PC-3 (cell line): ENCODE results near the gene DENND11. TPM values are rescaled to one million over a fixed set of nuclear protein-coding genes. Genes with fewer than 3 reads are reported as not detected.

Experiments
- ATAC-seq: fragments of 200-7000 bp; cut with Tn5 transposase; 2 replicates; pipeline ENCODE4 v1.9.1; 2020; ENCODE audit warnings: mild to moderate bottlenecking, moderate library complexity
- BruUV-seq: library from RNA; stranded (reverse); fragments of 400-500 nt; replicated peaks from 2 replicates; lab custom pipeline; 2021; lab: Mats Ljungman, UMichigan
- CTCF ChIA-PET: fragments of 300-600 bp; sonication (Branson Sonifier 250); formaldehyde crosslinking; loops from one replicate; lab custom pipeline; 2022; ENCODE audit warnings: antibody characterized with exemption; lab: Charles Lee
- POLR2A ChIA-PET: fragments of 300-600 bp; sonication (Branson Sonifier 250); formaldehyde crosslinking; loops from one replicate; lab custom pipeline; 2022; ENCODE audit warnings: antibody characterized with exemption; ENCODE audit not compliant: unreplicated experiment; lab: Charles Lee
- DNase-seq: peaks from one replicate; pipeline ENCODE4 v3.0.0-alpha.2; 2015
- H2AFZ ChIP-seq: fragments of 300-600 bp; sonication (generic); 2 replicates; pipeline ENCODE4 v1.6.0; 2016; ENCODE audit warnings: antibody characterized with exemption, low read length
- H3F3A ChIP-seq: fragments of 300-600 bp; sonication (generic); one replicate; pipeline ENCODE4 v1.6.0; 2017; ENCODE audit warnings: antibody characterized with exemption, low read length, control low read depth, mild to moderate bottlenecking; ENCODE audit not compliant: unreplicated experiment
- H3K27ac ChIP-seq: fragments of 300-600 bp; sonication (generic); 2 replicates; pipeline ENCODE4 v1.5.1; 2016; ENCODE audit warnings: mild to moderate bottlenecking, low read length
- H3K27me3 ChIP-seq: fragments of 300-600 bp; sonication (generic); 2 replicates; pipeline ENCODE4 v1.6.1; 2016; ENCODE audit warnings: low read length, mixed read lengths
- H3K36me3 ChIP-seq: fragments of 300-600 bp; sonication (generic); 2 replicates; pipeline ENCODE4 v1.6.1; 2016; ENCODE audit warnings: low read depth, mixed run types, low read length, mixed read lengths
- H3K4me1 ChIP-seq: fragments of 300-600 bp; sonication (generic); 2 replicates; pipeline ENCODE4 v1.5.1; 2016; ENCODE audit warnings: low read length; ENCODE audit not compliant: insufficient read depth
- H3K4me2 ChIP-seq: fragments of 300-600 bp; sonication (generic); 2 replicates; pipeline ENCODE4 v1.6.0; 2016; ENCODE audit warnings: low read length
- H3K4me3 ChIP-seq: fragments of 300-600 bp; sonication (generic); 2 replicates; pipeline ENCODE4 v1.5.1; 2016; ENCODE audit warnings: mild to moderate bottlenecking, low read length, mixed read lengths
- H3K79me2 ChIP-seq: fragments of 300-600 bp; sonication (generic); 2 replicates; pipeline ENCODE4 v1.6.1; 2017; ENCODE audit warnings: low read length, mixed read lengths
- H3K9ac ChIP-seq: fragments of 300-600 bp; sonication (generic); 2 replicates; pipeline ENCODE4 v1.6.0; 2016; ENCODE audit warnings: mild to moderate bottlenecking, low read length
- H3K9me2 ChIP-seq: fragments of 300-600 bp; sonication (generic); replicated peaks from 2 replicates; pipeline ENCODE4 v1.6.1; 2016; ENCODE audit warnings: mixed run types, low read length, mixed read lengths
- H3K9me3 ChIP-seq: fragments of 300-600 bp; sonication (generic); 2 replicates; pipeline ENCODE4 v1.6.1; 2016; ENCODE audit warnings: low read length, mixed read lengths
- H4K20me1 ChIP-seq: fragments of 300-600 bp; sonication (generic); 2 replicates; pipeline ENCODE4 v1.6.1; 2016; ENCODE audit warnings: low read length, mixed read lengths
- CTCF ChIP-seq: fragments of 300-600 bp; sonication (generic); conservative IDR thresholded peaks from 2 replicates; pipeline ENCODE4 v1.5.1; 2017; ENCODE audit warnings: antibody characterized with exemption, low read depth, mild to moderate bottlenecking, low read length
- EZH2 ChIP-seq: fragments of 300-600 bp; sonication (generic); IDR thresholded peaks from one replicate; pipeline ENCODE4 v1.6.1; 2017; ENCODE audit warnings: antibody characterized with exemption, mild to moderate bottlenecking, low read length; ENCODE audit not compliant: unreplicated experiment
- EZH2phosphoT487 ChIP-seq: fragments of 300-600 bp; sonication (generic); IDR thresholded peaks from 2 replicates; pipeline ENCODE4 v1.6.1; 2018; ENCODE audit warnings: mild to moderate bottlenecking, antibody characterized with exemption, low read length, borderline replicate concordance
- intact Hi-C: fragments of 100-400 bp; cut with micrococcal nuclease; formaldehyde crosslinking; loops from 2 replicates; pipeline ENCODE4 v1.9.0; 2023
- total RNA-seq: library from RNA; depleted of rRNA; stranded (reverse); fragments of >200 nt; gene quantifications from 2 replicates; pipeline ENCODE4 v1.2.3, GENCODE V29; 2014

Gene DENND11
- total RNA-seq, 1 experiment from 2014 or later: 6.7 TPM

DNA sequence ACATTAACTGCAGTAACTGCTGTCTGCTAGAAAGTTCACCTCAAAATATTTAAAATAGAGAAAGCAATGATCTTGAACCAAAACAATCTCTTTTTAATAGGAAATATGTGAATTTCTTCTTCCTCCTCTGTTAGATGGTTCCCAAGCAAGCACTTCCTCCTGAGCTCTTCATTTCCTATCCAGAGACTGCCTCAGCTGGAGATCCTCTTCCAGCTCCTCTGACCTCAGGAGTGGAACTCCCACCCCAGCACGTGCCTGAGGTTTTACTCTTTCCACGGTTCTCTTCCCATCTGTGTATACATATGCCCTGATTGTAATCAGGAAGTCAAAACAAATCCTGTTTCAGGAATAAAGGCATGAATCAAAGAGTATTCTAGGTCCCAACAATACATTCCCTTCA lies 5.6 kb downstream of the DENND11 start:
- H3K4me2 ChIP-seq: peak overlapping the region; percentile 76
- no peak for DNase-seq
- ChIA-PET CTCF (interaction anchor here (1.7 to 1.8 kb wide), 2 partner anchors 14 to 41 kb away, joined by 4 read pairs; no protein-coding TSS in a partner anchor), POLR2A (no interaction called here)
- no peaks in the 10 kb centered on the region for H4K20me1 ChIP-seq
- TF ChIP-seq EZH2 (no peak), CTCF (no peak), EZH2phosphoT487 (no peak)
- peaks cover 64% of the 10 kb centered on the region for H3K79me2 ChIP-seq
- intact Hi-C loops: loop anchor here (1.0 to 5.0 kb wide), 2 partner anchors 42 to 44 kb away; partner anchors contain the start of gene SSBP1
- ATAC-seq: no peak
- peak overlapping the region; percentile 31 for H3K9ac ChIP-seq
- no peaks in the 10 kb centered on the region for H3K9me2 ChIP-seq
- H3F3A ChIP-seq: no peaks in the 10 kb centered on the region
- BruUV-seq: no TSS peak
- no peaks in the 10 kb centered on the region for H3K27me3 ChIP-seq
- H3K9me3 ChIP-seq: no peaks in the 10 kb centered on the region
- H3K4me3 ChIP-seq: no peak overlapping the region
- H3K36me3 ChIP-seq: no peaks in the 10 kb centered on the region
- H2AFZ ChIP-seq: no peak overlapping the region
- peaks cover 44% of the 10 kb centered on the region for H3K4me1 ChIP-seq
- peak overlapping the region; percentile 86 for H3K27ac ChIP-seq

DNA sequence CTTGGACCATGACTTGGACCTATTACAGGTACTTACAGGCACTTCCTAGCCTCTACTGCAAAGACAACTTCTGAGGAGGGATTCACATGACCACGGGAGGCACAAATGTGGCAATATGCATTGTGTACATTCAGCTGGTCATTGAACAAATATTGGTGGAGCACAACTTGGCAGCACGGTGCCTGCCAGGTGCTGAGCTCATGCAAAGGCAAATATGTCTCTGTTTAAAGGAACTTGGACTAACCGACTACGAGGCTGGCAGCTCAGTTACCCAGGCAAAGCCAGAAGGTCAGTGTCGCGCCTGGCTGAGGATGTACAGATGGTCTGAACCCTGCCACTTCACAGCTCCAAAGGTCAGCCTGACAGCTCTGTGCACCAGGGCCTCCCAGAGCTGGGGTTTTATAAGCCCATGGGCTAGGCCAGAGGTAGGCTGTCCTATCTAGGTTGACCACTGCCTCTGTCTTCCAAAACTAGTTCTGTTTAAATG lies 6.1 kb downstream of the DENND11 start:
- Histone ChIP-seq H3K9ac (peak overlapping the region; percentile 31), H3K36me3 (no peaks in the 10 kb centered on the region), H3K9me2 (no peaks in the 10 kb centered on the region), H3K79me2 (peaks cover 62% of the 10 kb centered on the region), H3K4me2 (peak overlapping the region; percentile 76), H3K27ac (peak overlapping the region; percentile 86), H3K27me3 (no peaks in the 10 kb centered on the region), H3K4me3 (no peak overlapping the region), H4K20me1 (no peaks in the 10 kb centered on the region), H2AFZ (no peak overlapping the region), H3K4me1 (peaks cover 42% of the 10 kb centered on the region), H3F3A (no peaks in the 10 kb centered on the region), H3K9me3 (no peaks in the 10 kb centered on the region)
- POLR2A ChIA-PET: no interaction called here
- CTCF ChIA-PET: interaction anchor here (1.7 to 1.8 kb wide), 2 partner anchors 14 to 41 kb away, joined by 4 read pairs; no protein-coding TSS in a partner anchor
- TF ChIP-seq EZH2 (no peak), CTCF (no peak), EZH2phosphoT487 (no peak)
- peak; percentile 86 for ATAC-seq
- intact Hi-C loops: loop anchor here (1.0 to 5.0 kb wide), 3 partner anchors 20 to 44 kb away; partner anchors contain the start of gene SSBP1
- no TSS peak for BruUV-seq
- peak; percentile 91 for DNase-seq

DNA sequence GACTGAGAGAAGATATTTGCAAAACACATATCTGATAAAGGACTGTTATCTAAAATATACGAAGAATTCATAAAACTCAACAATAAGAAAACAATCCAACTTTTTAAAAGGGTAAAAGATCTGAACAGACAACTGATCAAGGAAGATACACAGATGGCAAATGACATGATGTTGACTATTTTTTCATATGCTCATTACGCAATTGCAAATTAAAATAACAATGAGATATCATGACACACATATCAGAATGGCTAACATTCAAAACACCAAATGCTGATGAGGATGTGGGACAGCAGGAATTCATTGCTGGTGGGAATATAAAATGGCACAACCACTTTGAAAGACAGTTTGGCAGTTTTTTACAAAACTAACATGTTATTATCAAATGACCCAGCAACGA lies 8.9 kb downstream of the DENND11 start:
- peaks cover 37% of the 10 kb centered on the region for H3K79me2 ChIP-seq
- H3F3A ChIP-seq: no peaks in the 10 kb centered on the region
- POLR2A ChIA-PET: no interaction called here
- no TSS peak for BruUV-seq
- DNase-seq (no peak), ATAC-seq (no peak)
- no peaks in the 10 kb centered on the region for H3K36me3 ChIP-seq
- TF ChIP-seq EZH2 (no peak), CTCF (no peak), EZH2phosphoT487 (no peak)
- H3K4me3 ChIP-seq: no peak overlapping the region
- H2AFZ ChIP-seq: no peak overlapping the region
- H3K4me2 ChIP-seq: no peak overlapping the region
- no peaks in the 10 kb centered on the region for H3K9me2 ChIP-seq
- H3K27ac ChIP-seq: no peak overlapping the region
- intact Hi-C loops: no loop called here
- H3K9ac ChIP-seq: no peak overlapping the region
- H4K20me1 ChIP-seq: no peaks in the 10 kb centered on the region
- no peaks in the 10 kb centered on the region for H3K27me3 ChIP-seq
- no peaks in the 10 kb centered on the region for H3K9me3 ChIP-seq
- peaks cover 29% of the 10 kb centered on the region for H3K4me1 ChIP-seq
- CTCF ChIA-PET: interaction anchor here (0.7 kb wide), 1 partner anchor 538 kb away, joined by 3 read pairs; no protein-coding TSS in a partner anchor
